Urinary bladder (tissue), 4 donors: ENCODE measurements around the gene TSSK2. TPM values are rescaled to one million over a fixed set of nuclear protein-coding genes. Genes with fewer than 3 reads are reported as not detected.

ENCODE experiments used
- DNase-seq: peaks from one replicate; pipeline ENCODE4 v3.0.0-alpha.2; 2015; ENCODE audit errors: extremely low spot score
- H3K27ac ChIP-seq: one replicate; pipeline ENCODE4 v1.5.1; 2013; ENCODE audit warnings: low read depth, mild to moderate bottlenecking, moderate library complexity
- H3K36me3 ChIP-seq: one replicate; pipeline ENCODE4 v1.6.1; 2013; ENCODE audit warnings: mild to moderate bottlenecking, moderate library complexity; ENCODE audit not compliant: insufficient read depth
- H3K4me1 ChIP-seq: one replicate; pipeline ENCODE4 v1.6.1; 2013; ENCODE audit warnings: mild to moderate bottlenecking, moderate library complexity; ENCODE audit not compliant: insufficient read depth
- H3K4me3 ChIP-seq: one replicate; pipeline ENCODE4 v1.5.1; 2013; ENCODE audit warnings: low read depth, low read length
- WGBS: extraction: QIAGEN DNeasy Blood & Tissue Kit; methylation state at CpG from one replicate; pipeline ENCODE4 v1.1.7; 2013; 5-methylcytosine and 5-hydroxymethylcytosine counted together
- polyA plus RNA-seq: library from polyadenylated mRNA; stranded (reverse); fragments of 200-250 nt; gene quantifications from one replicate; pipeline ENCODE4 v1.2.3, GENCODE V29; 2013
- total RNA-seq: library from RNA; depleted of rRNA; stranded (reverse); fragments of >200 nt; gene quantifications from one replicate; pipeline ENCODE4 v1.2.3, GENCODE V29; 2014
- donor health status: healthy with polysubstance abuse.
- donor health status: healthy.

Gene TSSK2
- total and polyA plus RNA-seq, 2 donors, result 0.25 TPM; not detected in 1

- H3K4me3 ChIP-seq, result peak overlapping the region; percentile 75
- H3K27ac ChIP-seq, result peak overlapping the region; percentile 79
- H3K36me3 ChIP-seq, result no peaks in the 10 kb centered on the region
- WGBS, result 26% methylated on average over 55 of the region's 55 CpGs
- DNase-seq, result no peak
- H3K4me1 ChIP-seq, result no peaks in the 10 kb centered on the region
Observed at GRCh38 chr22:19177164-19178064, 46.3 kb downstream of the TSSK2 start.

DNA sequence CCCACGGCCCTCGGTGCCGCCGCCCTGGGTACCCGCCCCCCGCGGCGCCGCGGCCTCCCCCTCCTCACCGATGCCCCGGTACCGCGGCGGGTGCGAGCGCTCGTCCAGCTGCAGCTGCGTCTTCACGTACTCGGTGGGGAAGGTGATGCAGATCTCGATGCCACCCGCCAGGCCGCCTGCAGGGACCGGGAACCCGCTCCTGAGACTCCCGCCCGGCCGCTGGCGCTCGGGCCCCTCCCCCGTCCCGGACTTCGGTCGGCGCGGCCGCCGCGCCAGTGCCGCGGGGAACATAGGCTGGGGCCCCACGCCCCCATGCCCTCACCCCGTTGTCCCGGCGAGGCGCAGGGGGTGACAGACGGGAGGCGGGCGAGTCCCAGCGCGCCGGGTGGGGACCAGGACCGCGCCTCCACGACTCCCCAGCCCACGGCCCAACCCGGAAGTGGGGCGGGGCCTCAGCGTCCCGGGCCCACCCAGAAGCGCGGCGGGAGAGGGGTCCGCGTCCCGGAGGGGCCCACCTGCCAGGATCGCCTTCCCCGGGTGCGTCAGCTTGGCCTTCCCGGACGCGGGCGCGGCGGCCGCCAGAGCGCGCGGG, 47.1 kb downstream of the TSSK2 start:
- no peaks in the 10 kb centered on the region for H3K36me3 ChIP-seq
- H3K4me1 ChIP-seq, result no peaks in the 10 kb centered on the region
- H3K4me3 ChIP-seq, result peak overlapping the region; percentile 75
- H3K27ac ChIP-seq, result peak overlapping the region; percentile 79
- no peak for DNase-seq
- under 1% methylated on average over 80 of the region's 80 CpGs for WGBS

DNA sequence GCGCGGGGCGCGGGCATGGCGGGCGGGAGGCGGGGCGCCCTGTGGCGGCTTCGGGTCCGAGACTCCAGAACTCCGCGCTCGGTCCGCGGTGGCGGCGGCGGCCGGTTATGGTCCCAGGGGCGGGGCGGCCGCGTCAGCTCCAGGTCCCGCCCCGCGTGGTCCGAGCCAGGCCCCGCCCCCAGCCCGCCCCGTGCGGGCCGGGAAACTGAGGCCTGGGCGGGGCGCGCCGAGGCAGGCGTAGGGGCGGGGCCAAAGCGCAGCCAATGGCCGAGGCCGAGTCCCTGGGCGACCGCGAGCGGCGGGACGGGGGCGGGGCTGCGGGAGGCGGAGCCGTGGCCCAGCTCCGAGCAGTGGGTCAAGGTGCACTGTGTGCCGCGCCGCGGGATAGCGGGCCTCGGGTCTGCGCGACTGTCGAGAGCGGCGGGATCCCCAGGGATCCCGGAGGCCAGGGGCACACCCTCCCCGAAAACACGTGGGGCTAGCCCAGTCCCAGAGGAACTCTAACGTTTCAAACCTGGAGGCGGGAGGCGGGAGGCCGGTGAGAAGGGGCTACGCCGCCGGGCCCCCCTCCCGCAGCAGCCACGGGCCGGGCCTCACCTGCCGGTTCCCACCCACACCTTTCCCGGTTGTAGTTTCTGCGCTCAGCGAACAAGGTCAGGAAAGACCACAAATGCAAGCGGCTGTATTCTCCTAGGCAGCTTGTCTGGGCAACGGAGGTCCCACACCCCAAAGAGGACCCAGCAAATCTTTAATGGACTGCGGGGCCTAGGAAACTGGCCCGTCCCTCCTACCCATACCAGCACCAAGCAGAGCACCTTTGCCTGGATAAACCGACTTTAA, 47.8 kb downstream of the TSSK2 start, which contains the start of gene SLC25A1:
TSS of gene SLC25A1 (minus strand) at position 80 of the 840 bp plus-strand sequence. CDS start at position 17, 63 bp downstream.
- Histone ChIP-seq H3K4me1 (no peaks in the 10 kb centered on the region), H3K36me3 (no peaks in the 10 kb centered on the region), H3K27ac (peak within 1 kb of the TSS; percentile 79), H3K4me3 (peak within 1 kb of the TSS; percentile 75)
- 1% methylated on average over 86 of the region's 86 CpGs for WGBS
- DNase-seq, result peak; percentile 23

- Histone ChIP-seq H3K27ac (no peak overlapping the region), H3K4me3 (peak overlapping the region; percentile 75), H3K36me3 (no peaks in the 10 kb centered on the region), H3K4me1 (no peaks in the 10 kb centered on the region)
- DNase-seq, result peak; percentile 37
- 35% methylated on average over 15 of the region's 15 CpGs for whole genome bisulfite sequencing
Observed at GRCh38 chr22:19179497-19180048, 48.5 kb downstream of the TSSK2 start.

DNA sequence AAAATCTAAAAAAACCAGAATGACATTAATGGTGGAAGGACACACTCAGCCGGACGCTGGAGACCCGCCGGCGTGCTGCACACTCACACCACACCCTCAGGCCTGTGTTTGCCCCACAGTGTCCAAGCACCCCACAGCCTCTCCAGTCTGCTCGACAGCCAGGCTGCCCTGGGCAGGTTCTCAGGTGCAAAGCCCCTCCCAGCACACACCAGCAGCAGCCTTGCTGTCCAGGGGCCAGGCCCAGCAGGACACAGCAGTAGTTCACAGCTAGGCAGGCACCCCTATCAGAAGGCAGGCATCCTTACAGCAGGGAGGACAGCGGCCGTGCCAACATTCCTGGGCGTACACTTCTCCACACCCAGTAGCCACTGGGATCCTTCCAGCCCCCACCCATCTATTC, 49.1 kb downstream of the TSSK2 start:
- 90% methylated on average over 9 of the region's 9 CpGs for WGBS

DNA sequence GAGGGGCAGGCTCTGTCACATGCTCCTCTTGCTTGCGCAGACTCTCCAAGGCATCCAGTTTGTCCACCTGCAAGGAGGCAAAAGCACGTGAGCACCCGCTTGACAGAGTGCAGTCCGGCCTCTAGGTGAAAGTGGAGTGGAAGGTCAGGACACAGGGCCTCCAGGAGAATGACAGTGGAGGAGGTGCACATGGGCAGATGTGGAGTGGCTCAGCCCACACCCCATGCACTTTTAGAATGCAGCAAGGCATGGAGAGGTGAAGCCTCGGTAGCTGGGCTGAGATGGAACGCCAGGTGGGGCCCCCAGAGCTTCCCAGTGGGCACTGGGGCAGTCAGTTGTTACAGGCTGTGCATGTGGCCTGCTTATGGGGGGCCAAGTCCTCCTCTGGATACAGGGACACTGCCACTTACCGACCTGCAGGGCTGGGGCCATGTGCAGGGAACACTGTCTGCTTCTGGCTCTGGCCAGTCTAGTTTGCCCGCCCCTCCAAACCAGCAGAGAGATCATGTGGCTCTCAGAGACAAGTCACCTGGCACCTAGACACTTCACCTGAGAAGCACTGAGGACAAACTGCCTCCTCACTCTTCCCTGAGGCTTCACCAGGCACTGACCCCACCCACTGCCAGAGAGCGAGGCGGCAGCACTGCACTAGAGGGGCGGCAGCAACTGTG, 49.8 kb downstream of the TSSK2 start:
- 88% methylated on average over 11 of the region's 11 CpGs for WGBS
- Histone ChIP-seq H3K27ac (no peak overlapping the region), H3K36me3 (no peaks in the 10 kb centered on the region), H3K4me1 (no peaks in the 10 kb centered on the region), H3K4me3 (no peak overlapping the region)
- DNase-seq, result no peak

More for the DNA sequence above, 49.1 kb downstream of the TSSK2 start:
- no peaks in the 10 kb centered on the region for H3K36me3 ChIP-seq
- no peaks in the 10 kb centered on the region for H3K4me1 ChIP-seq
- DNase-seq, result no peak
- no peak overlapping the region for H3K27ac ChIP-seq
- H3K4me3 ChIP-seq, result no peak overlapping the region

- Histone ChIP-seq H3K4me1 (no peaks in the 10 kb centered on the region), H3K36me3 (no peaks in the 10 kb centered on the region), H3K4me3 (no peak overlapping the region), H3K27ac (no peak overlapping the region)
- DNase-seq, result no peak
- WGBS, result 77% methylated on average over 12 of the region's 12 CpGs
Observed at GRCh38 chr22:19181786-19182471, 50.8 kb downstream of the TSSK2 start.

Other genes starting within 250 kb of the TSSK2 start
- gene DGCR6, start 225.0 kb upstream of the TSSK2 start, total RNA-seq, result 4.4 TPM
- gene DGCR6, start 225.0 kb upstream of the TSSK2 start, polyA plus RNA-seq, result 2.2 TPM
- 1.1 TPM for gene PRODH, start 195.0 kb upstream of the TSSK2 start, total RNA-seq
- 7.5 TPM for gene PRODH, start 195.0 kb upstream of the TSSK2 start, polyA plus RNA-seq
- 41.4 TPM for gene DGCR2, start 8.9 kb upstream of the TSSK2 start, total RNA-seq
- gene DGCR2, start 8.9 kb upstream of the TSSK2 start, polyA plus RNA-seq, result 61.0 TPM
- 5.1 TPM for gene ESS2, start 13.3 kb downstream of the TSSK2 start, total RNA-seq
- 19.2 TPM for gene ESS2, start 13.3 kb downstream of the TSSK2 start, polyA plus RNA-seq
- not detected for gene GSC2, start 19.0 kb downstream of the TSSK2 start, total RNA-seq
- gene GSC2, start 19.0 kb downstream of the TSSK2 start, polyA plus RNA-seq, result not detected
- 24.6 TPM for gene SLC25A1, start 47.4 kb downstream of the TSSK2 start, total RNA-seq
- 65.0 TPM for gene SLC25A1, start 47.4 kb downstream of the TSSK2 start, polyA plus RNA-seq
- gene CLTCL1, start 160.4 kb downstream of the TSSK2 start, total RNA-seq, result 7.0 TPM
- 6.0 TPM for gene CLTCL1, start 160.4 kb downstream of the TSSK2 start, polyA plus RNA-seq